C4-2B (cell line): Measurements from ENCODE around the gene PTPRT.

Experiments
- H3K27ac ChIP-seq: fragments of 450-650 bp; 2 replicates; pipeline ENCODE4 v1.5.1; 2017
- ZFX ChIP-seq: fragments of 450-650 bp; IDR thresholded peaks from 2 replicates; pipeline ENCODE4 v1.6.1; 2017
- TF ChIP-seq, protein P1 (sequence below): fragments of 450-650 bp; conservative IDR thresholded peaks from 2 replicates; pipeline ENCODE4 v1.5.1; 2017; ENCODE audit warnings: mild to moderate bottlenecking

PTPRT gene

GRCh38 chr20:43123180-43123579, 66.5 kb downstream of the PTPRT start:
- no peak for TF ChIP-seq ZFX
- TF ChIP-seq, protein P1, sequence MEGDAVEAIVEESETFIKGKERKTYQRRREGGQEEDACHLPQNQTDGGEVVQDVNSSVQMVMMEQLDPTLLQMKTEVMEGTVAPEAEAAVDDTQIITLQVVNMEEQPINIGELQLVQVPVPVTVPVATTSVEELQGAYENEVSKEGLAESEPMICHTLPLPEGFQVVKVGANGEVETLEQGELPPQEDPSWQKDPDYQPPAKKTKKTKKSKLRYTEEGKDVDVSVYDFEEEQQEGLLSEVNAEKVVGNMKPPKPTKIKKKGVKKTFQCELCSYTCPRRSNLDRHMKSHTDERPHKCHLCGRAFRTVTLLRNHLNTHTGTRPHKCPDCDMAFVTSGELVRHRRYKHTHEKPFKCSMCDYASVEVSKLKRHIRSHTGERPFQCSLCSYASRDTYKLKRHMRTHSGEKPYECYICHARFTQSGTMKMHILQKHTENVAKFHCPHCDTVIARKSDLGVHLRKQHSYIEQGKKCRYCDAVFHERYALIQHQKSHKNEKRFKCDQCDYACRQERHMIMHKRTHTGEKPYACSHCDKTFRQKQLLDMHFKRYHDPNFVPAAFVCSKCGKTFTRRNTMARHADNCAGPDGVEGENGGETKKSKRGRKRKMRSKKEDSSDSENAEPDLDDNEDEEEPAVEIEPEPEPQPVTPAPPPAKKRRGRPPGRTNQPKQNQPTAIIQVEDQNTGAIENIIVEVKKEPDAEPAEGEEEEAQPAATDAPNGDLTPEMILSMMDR = no peak
- H3K27ac ChIP-seq = no peak overlapping the region

GRCh38 chr20:43119720-43120119, 70.0 kb downstream of the PTPRT start:
- no peak overlapping the region for H3K27ac ChIP-seq
- TF ChIP-seq ZFX = no peak
- TF ChIP-seq, protein P1 = no peak

DNA sequence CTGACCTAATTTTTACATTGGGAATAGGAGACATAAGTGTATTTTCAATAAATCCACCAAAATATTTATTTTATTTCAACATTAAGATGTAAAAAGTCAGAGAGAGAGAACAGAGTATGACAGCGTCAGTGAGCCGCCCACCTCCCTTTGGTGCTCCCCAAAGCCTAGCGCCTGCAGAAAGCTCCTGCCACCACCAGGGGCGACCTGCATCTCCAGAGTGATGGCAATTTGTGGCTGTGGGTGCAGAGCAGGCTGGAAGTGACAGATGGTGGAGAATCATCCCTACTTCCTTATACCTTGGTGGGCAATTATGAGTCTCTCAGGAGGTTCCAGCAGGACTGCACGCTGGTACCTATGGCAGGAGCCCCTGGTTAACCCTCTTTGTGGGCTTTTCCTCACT, 87.3 kb downstream of the PTPRT start:
- H3K27ac ChIP-seq = no peak overlapping the region
- no peak for TF ChIP-seq ZFX
- TF ChIP-seq, protein P1 = peak; percentile 35

GRCh38 chr20:43096931-43097260, 92.8 kb downstream of the PTPRT start:
- H3K27ac ChIP-seq = no peak overlapping the region
- no peak for TF ChIP-seq ZFX

DNA sequence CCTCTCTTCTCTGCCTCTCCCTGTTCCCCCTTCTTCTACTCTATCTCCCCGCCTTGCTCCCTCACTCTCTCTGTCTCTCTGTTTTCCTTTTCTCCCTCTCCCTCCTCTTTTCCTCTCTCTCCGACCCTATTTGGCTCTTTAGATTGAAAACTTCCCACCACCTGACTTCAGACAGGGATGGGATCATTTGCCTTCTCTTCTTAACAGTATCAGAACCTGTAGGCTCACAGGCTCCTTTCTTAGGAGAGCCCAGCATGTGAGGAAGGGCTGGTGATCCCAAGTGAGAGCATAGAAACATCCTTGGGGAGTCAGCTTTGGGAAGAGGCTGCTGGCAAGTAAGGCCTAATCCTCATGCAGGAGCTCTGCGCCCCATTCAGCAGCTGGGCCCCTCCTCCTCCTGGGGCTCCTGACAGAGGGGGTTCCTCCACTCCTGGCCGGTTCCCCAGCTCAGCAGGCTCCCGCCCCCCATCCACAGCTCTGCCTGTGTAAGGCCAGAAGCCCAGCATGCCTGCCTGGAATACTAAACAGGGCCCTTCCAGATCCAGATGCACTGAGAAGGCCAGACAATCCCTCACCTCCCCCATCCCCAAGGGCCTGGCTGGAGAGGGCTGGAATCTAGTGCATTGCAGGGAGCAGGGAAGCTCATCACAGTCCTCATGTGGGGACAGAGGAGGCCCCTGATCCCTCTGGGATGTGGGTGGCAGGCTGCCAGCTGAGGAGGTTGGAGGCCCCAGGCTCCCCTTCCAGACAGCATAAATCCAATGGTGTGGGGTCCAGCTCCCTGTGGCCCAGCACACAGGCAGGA, 93.4 kb downstream of the PTPRT start:
- TF ChIP-seq, protein P1 = no peak
- TF ChIP-seq ZFX = no peak
- no peak overlapping the region for H3K27ac ChIP-seq

- TF ChIP-seq ZFX = no peak
- TF ChIP-seq, protein P1 = no peak
- H3K27ac ChIP-seq = no peak overlapping the region
These were observed 94.7 kb downstream of the PTPRT start for GRCh38 chr20:43095034-43095433.

DNA sequence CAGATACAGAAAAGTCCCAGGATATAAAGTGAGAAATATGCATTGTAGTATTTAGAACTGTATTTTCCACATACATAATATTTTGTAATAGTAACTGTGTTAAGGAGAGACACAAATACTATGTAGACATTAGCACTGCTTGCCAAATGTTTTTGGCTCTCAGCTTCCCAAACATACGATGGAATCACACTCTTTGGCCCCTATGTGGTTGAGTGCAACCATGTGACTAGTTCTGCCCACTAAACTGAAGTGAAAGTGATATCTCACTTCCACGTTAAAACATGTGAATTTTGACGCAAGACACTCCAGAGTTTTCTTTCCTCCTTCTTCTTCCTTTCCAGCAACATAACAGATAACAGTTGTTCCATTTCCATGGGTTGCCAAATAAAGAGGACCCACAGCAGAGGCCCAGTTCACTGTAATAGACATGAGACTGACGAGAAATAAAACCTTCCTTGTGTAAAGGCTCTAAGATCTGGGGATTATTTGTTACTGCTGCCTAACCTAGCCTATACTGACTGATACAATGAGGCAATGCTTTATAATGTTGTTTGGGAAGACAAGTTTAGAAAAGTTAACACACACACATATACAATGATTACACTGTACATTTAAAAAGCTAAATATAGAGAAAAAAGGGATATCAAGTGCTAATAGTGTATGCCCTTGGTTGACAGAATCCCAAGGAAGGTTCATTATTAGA, 97.2 kb downstream of the PTPRT start:
- TF ChIP-seq ZFX = no peak
- TF ChIP-seq, protein P1 = no peak

DNA sequence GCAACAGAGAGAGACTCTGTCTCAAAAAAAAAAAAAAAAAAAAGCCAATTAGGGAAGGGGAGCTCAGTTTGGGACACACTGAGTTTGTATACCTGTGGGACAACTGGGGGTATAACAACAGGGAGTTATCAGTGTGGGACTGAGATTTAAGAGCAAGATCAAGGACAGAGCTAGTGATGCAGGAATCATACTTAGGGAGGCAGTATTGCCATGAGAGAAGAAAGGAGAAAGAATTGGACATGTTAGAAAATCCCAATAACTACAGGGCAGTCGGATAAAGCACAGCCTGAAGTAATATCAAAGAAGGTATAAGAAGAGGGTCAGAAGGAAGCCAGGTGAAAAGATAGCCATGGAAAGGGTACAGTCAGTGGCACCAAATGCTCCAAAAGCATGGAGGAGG, 121.2 kb downstream of the PTPRT start:
- TF ChIP-seq, protein P1 = no peak
- no peak for TF ChIP-seq ZFX
- H3K27ac ChIP-seq = no peak overlapping the region

More for the DNA sequence above, 97.2 kb downstream of the PTPRT start:
- no peak overlapping the region for H3K27ac ChIP-seq
